GM23338 (cell line): ENCODE results near the gene LAPTM4A. TPM values are rescaled to one million over a fixed set of nuclear protein-coding genes. Genes with fewer than 3 reads are reported as not detected.

ENCODE experiments used
- ATAC-seq: fragments of 200-7000 bp; cut with Tn5 transposase; 3 replicates; pipeline ENCODE4 v1.9.1; 2020
- DNase-seq: peaks from one replicate; pipeline ENCODE4 v3.0.0-alpha.2; 2015; ENCODE audit warnings: low spot score
- H2AFZ ChIP-seq: fragments of 200-600 bp; sonication (generic); 2 replicates; pipeline ENCODE4 v1.8.0; 2016; ENCODE audit warnings: antibody characterized with exemption, mild to moderate bottlenecking, moderate library complexity
- H3F3A ChIP-seq: fragments of 200-600 bp; sonication (generic); replicated peaks from 2 replicates; pipeline ENCODE4 v1.8.0; 2017; ENCODE audit warnings: antibody characterized with exemption, mixed run types, low read depth
- H3K27ac ChIP-seq: fragments of 200-600 bp; sonication (generic); 2 replicates; pipeline ENCODE4 v1.6.1; 2016; ENCODE audit warnings: low read depth
- H3K27me3 ChIP-seq: fragments of 200-600 bp; sonication (generic); 2 replicates; pipeline ENCODE4 v1.8.0; 2016; ENCODE audit warnings: mild to moderate bottlenecking, mixed run types, moderate library complexity; ENCODE audit not compliant: insufficient read depth
- H3K36me3 ChIP-seq: fragments of 200-600 bp; sonication (generic); 2 replicates; pipeline ENCODE4 v1.8.0; 2016; ENCODE audit warnings: mild to moderate bottlenecking; ENCODE audit not compliant: insufficient read depth
- H3K4me1 ChIP-seq: fragments of 200-600 bp; sonication (generic); 2 replicates; pipeline ENCODE4 v1.8.0; 2016; ENCODE audit warnings: mild to moderate bottlenecking, moderate library complexity; ENCODE audit not compliant: insufficient read depth
- H3K4me2 ChIP-seq: fragments of 200-600 bp; sonication (generic); 2 replicates; pipeline ENCODE4 v1.7.1; 2017; ENCODE audit warnings: mixed run types
- H3K4me3 ChIP-seq: fragments of 200-600 bp; sonication (generic); 2 replicates; pipeline ENCODE4 v1.6.1; 2016; ENCODE audit warnings: mixed run types
- H3K79me2 ChIP-seq: fragments of 200-600 bp; sonication (generic); replicated peaks from 2 replicates; pipeline ENCODE4 v1.8.0; 2017; ENCODE audit warnings: mild to moderate bottlenecking; ENCODE audit not compliant: insufficient read depth
- H3K9me2 ChIP-seq: fragments of 200-600 bp; sonication (generic); 2 replicates; pipeline ENCODE4 v1.8.0; 2017; ENCODE audit not compliant: insufficient read depth
- H4K20me1 ChIP-seq: fragments of 200-600 bp; sonication (generic); replicated peaks from 2 replicates; pipeline ENCODE4 v1.8.0; 2017; ENCODE audit warnings: mild to moderate bottlenecking; ENCODE audit not compliant: insufficient read depth
- H3K27ac Mint-ChIP-seq: 2 replicates; pipeline ENCODE4 v1.8.0; 2020; ENCODE audit warnings: inconsistent platforms, mild to moderate bottlenecking, moderate library complexity, mixed read lengths
- H3K27me3 Mint-ChIP-seq: 3 replicates; pipeline ENCODE4 v1.8.0; 2022; ENCODE audit warnings: low read depth, mild to moderate bottlenecking, moderate library complexity, mixed read lengths, inconsistent platforms; ENCODE audit not compliant: insufficient read depth, poor library complexity
- H3K36me3 Mint-ChIP-seq: 3 replicates; pipeline ENCODE4 v1.8.0; 2021; ENCODE audit warnings: low read depth, mild to moderate bottlenecking, inconsistent platforms, moderate library complexity, mixed read lengths
- H3K4me1 Mint-ChIP-seq: 3 replicates; pipeline ENCODE4 v1.8.0; 2020; ENCODE audit warnings: mild to moderate bottlenecking, inconsistent platforms, mixed read lengths
- H3K4me3 Mint-ChIP-seq: 3 replicates; pipeline ENCODE4 v1.8.0; 2021; ENCODE audit warnings: moderate library complexity, mild to moderate bottlenecking, inconsistent platforms, mixed read lengths
- H3K9me3 Mint-ChIP-seq: 3 replicates; pipeline ENCODE4 v1.8.0; 2020; ENCODE audit warnings: moderate library complexity, mild to moderate bottlenecking, inconsistent platforms, mixed read lengths
- CREB1 ChIP-seq: fragments of 250-450 bp; sonication (Bioruptor Pico); IDR thresholded peaks from 2 replicates; pipeline ENCODE4 v1.5.0; 2020; ENCODE audit warnings: low read depth, mild to moderate bottlenecking, moderate library complexity
- EZH2 ChIP-seq: fragments of 200-600 bp; sonication (generic); IDR thresholded peaks from one replicate; pipeline ENCODE4 v1.8.0; 2017; ENCODE audit warnings: antibody characterized with exemption, mild to moderate bottlenecking, low read depth; ENCODE audit not compliant: unreplicated experiment
- EZH2phosphoT487 ChIP-seq: fragments of 200-600 bp; sonication (generic); IDR thresholded peaks from one replicate; pipeline ENCODE4 v1.8.1; 2018; ENCODE audit warnings: antibody characterized with exemption; ENCODE audit not compliant: unreplicated experiment
- JUNB ChIP-seq: IDR thresholded peaks from one replicate; pipeline ENCODE4 v1.6.1; 2016; ENCODE audit warnings: antibody characterized with exemption; ENCODE audit not compliant: unreplicated experiment
- NANOG ChIP-seq: IDR thresholded peaks from 2 replicates; pipeline ENCODE4 v1.6.1; 2016; ENCODE audit warnings: antibody characterized with exemption, borderline replicate concordance
- POLR2AphosphoS5 ChIP-seq: IDR thresholded peaks from 2 replicates; pipeline ENCODE4 v1.6.1; 2016; ENCODE audit warnings: antibody characterized with exemption, low read depth
- REST ChIP-seq: IDR thresholded peaks from one replicate; pipeline ENCODE4 v1.6.1; 2018; ENCODE audit warnings: antibody characterized with exemption; ENCODE audit not compliant: unreplicated experiment
- STAT1 ChIP-seq: IDR thresholded peaks from one replicate; pipeline ENCODE4 v1.6.1; 2016; ENCODE audit warnings: antibody characterized with exemption; ENCODE audit not compliant: unreplicated experiment
- ZNF114 ChIP-seq: fragments of 250-450 bp; sonication (Bioruptor Pico); IDR thresholded peaks from 2 replicates; pipeline ENCODE4 v1.5.0; 2020; ENCODE audit warnings: mild to moderate bottlenecking, moderate library complexity
- ZNF331 ChIP-seq: fragments of 250-450 bp; sonication (Bioruptor Pico); IDR thresholded peaks from 2 replicates; pipeline ENCODE4 v1.5.0; 2020; ENCODE audit warnings: low read depth, mild to moderate bottlenecking, moderate library complexity
- ZNF462 ChIP-seq: fragments of 250-450 bp; sonication (Bioruptor Pico); IDR thresholded peaks from 2 replicates; pipeline ENCODE4 v1.5.0; 2020; ENCODE audit warnings: mild to moderate bottlenecking, moderate library complexity
- polyA plus RNA-seq: library from polyadenylated mRNA; unstranded; fragments of >200 nt; fragmentation: Nextera tagmentation; extraction: Ambion mirVana; gene quantifications from 2 replicates; pipeline ENCODE4 v1.2.1, GENCODE V29; 2016
- total RNA-seq: library from RNA; depleted of rRNA; stranded (reverse); fragments of >200 nt; shearing (Covaris generic); gene quantifications from 2 replicates; pipeline ENCODE4 v1.2.3, GENCODE V29; 2014

Gene LAPTM4A
- total and polyA plus RNA-seq, 2 experiments from 2014 or later, result 123 to 214 TPM

GRCh38 chr2:20035955-20036666 is 15.3 kb downstream of the LAPTM4A start:
- DNase-seq (no peak), ATAC-seq (no peak)
- H3K36me3 ChIP-seq, result peaks cover 57% of the 10 kb centered on the region
- Mint-ChIP-seq H3K4me1 (no peaks in the 10 kb centered on the region), H3K4me3 (no peak overlapping the region), H3K36me3 (peaks cover 85% of the 10 kb centered on the region), H3K27ac (no peak overlapping the region; the same call in 1 of the 2 replicates), H3K27me3 (no peaks in the 10 kb centered on the region), H3K9me3 (no peaks in the 10 kb centered on the region)
- peaks cover 43% of the 10 kb centered on the region for H4K20me1 ChIP-seq
- H3K27me3 ChIP-seq, result no peaks in the 10 kb centered on the region
- no peaks in the 10 kb centered on the region; the same call in 1 of the 2 replicates for H3F3A ChIP-seq
- no peak overlapping the region for H3K27ac ChIP-seq
- H2AFZ ChIP-seq, result no peak overlapping the region
- no peak overlapping the region for H3K4me3 ChIP-seq
- no peaks in the 10 kb centered on the region for H3K9me2 ChIP-seq
- peaks cover 44% of the 10 kb centered on the region for H3K79me2 ChIP-seq
- TF ChIP-seq POLR2AphosphoS5 (no peak), REST (no peak), EZH2 (no peak), EZH2phosphoT487 (no peak), ZNF114 (CRISPR knock-in tag) (no peak)
- H3K4me2 ChIP-seq, result no peak overlapping the region
- H3K4me1 ChIP-seq, result no peaks in the 10 kb centered on the region

GRCh38 chr2:20034821-20035220 is 16.6 kb downstream of the LAPTM4A start:
- peaks cover 56% of the 10 kb centered on the region for H3K36me3 ChIP-seq
- H3K4me3 ChIP-seq, result no peak overlapping the region
- no peaks in the 10 kb centered on the region for H3K4me1 Mint-ChIP-seq
- no peak for TF ChIP-seq STAT1
- TF ChIP-seq POLR2AphosphoS5, result no peak
- TF ChIP-seq EZH2phosphoT487, result no peak
- no peak for TF ChIP-seq ZNF331 (CRISPR knock-in tag)
- TF ChIP-seq JUNB, result no peak
- TF ChIP-seq ZNF114 (CRISPR knock-in tag), result no peak
- TF ChIP-seq ZNF462 (CRISPR knock-in tag), result no peak
- no peak for TF ChIP-seq CREB1
- TF ChIP-seq NANOG, result no peak

More at GRCh38 chr2:20034821-20035220, 16.6 kb downstream of the LAPTM4A start:
- Histone ChIP-seq H2AFZ (no peak overlapping the region), H4K20me1 (peaks cover 38% of the 10 kb centered on the region), H3K79me2 (peaks cover 31% of the 10 kb centered on the region), H3F3A (no peaks in the 10 kb centered on the region; the same call in 1 of the 2 replicates), H3K27me3 (no peaks in the 10 kb centered on the region), H3K27ac (no peak overlapping the region), H3K9me2 (no peaks in the 10 kb centered on the region), H3K4me1 (no peaks in the 10 kb centered on the region), H3K4me2 (no peak overlapping the region)
- no peak for ATAC-seq
- Mint-ChIP-seq H3K36me3 (peaks cover 86% of the 10 kb centered on the region), H3K27me3 (no peaks in the 10 kb centered on the region), H3K9me3 (no peaks in the 10 kb centered on the region), H3K4me3 (no peak overlapping the region), H3K27ac (no peak overlapping the region)
- no peak for DNase-seq
